Stimulated activated CD8-positive, alpha-beta memory T cell treated with anti-CD3 and anti-CD28 coated beads, Interleukin-7, amount 100 ng/mL, for 4 hours (primary cell): ENCODE measurements around the gene CCAR1.
"Not testable (repeated sequence)": the region's sequence is repeated elsewhere in the genome, so short reads cannot be mapped to it uniquely, and the experiment has no call there.

Experiments
- DNase-seq, 2 donors: peaks; one replicate each; pipeline ENCODE4 v3.0.0-alpha.2; 2020; ENCODE audit warnings: low read depth in 2 of 2

CCAR1 gene

DNA sequence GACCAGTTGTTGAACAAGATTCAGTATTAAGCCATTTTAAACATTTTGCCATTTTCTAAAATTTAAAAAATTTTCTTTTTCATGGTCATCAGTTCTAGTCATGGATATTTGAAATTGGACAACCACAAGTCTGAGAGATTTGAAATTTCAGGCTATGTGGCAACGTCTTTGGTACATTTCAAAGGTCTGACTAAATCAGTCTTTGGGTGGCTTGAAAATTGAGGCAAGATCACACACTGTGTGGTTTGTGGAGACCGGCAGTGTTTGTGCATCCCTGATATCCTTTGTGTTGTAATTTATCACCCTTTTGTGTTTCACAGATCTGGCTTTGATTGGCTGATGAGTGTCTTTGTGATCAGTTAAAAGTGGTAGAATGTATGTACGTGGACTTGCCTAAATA lies 35.7 kb downstream of the CCAR1 start:
- DNase-seq = no peak

GRCh38 chr10:68759223-68759863 lies 38.3 kb downstream of the CCAR1 start:
- DNase-seq = no peak

DNA sequence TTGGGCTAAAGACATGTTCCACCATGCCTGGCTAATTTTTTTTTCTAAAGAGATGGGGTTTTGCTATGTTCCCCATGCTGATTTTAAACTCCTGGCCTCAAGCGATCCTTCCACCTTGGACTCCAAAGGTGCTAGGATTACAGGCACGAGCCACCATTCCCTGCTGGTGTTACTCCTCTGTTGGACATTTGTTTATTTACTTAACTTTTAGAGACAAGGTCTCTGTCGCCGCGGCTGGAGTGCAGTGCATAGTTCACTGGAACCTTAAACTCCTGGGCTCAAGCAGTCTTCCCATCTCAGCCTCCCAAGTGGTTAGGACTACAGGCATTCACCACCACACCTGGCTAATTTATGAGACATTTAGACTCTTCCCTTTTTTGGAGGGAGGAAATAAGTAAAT lies 38.9 kb downstream of the CCAR1 start:
- DNase-seq = no peak

GRCh38 chr10:68767407-68767806 lies 46.4 kb downstream of the CCAR1 start:
- not testable (repeated sequence) for DNase-seq

GRCh38 chr10:68781613-68782574 lies 60.9 kb downstream of the CCAR1 start:
- DNase-seq = no peak

DNA sequence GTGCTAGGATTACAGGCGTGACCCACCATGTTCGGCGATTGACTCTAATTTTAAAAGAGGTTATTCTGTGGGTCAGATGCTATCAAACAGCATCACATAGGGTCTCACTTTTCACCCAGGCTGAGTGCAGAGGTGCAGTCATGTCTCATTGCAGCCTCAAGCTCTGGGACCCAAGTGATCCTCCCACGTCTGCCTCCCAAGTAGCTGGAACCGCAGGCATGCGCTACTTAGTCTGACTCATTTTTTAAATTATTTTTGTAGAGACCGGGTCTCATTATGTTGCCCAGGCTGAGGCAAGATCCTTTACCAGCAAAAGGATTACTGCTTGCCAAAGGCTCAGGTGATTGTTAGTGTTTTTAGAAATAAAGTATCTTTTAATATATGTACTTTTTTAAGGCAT lies 63.4 kb downstream of the CCAR1 start:
- DNase-seq = no peak

- no peak for DNase-seq
Observed at GRCh38 chr10:68787813-68788212, 66.8 kb downstream of the CCAR1 start.

DNA sequence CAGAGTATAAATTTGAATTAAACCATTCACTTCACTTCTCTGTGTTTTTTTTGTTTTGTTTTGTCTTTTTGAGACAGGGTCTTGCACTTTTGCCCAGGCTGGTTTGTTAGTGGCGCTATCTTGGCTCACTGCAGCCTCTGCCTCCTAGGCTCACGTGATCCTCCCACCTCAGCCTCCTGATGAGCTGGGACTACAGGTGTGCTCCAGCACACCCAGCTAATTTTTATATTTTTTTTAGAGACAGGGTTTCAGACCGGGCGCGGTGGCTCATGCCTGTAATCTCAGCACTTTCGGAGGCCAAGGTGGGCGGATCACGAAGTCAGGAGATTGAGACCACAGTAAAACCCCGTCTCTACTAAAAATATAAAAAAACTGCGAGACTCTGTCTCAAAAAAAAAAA lies 69.4 kb downstream of the CCAR1 start:
- no peak for DNase-seq

- no peak for DNase-seq
Observed at GRCh38 chr10:68792115-68792514, 71.1 kb downstream of the CCAR1 start.

GRCh38 chr10:68795886-68796532 lies 75.0 kb downstream of the CCAR1 start:
- DNase-seq = no peak

GRCh38 chr10:68796605-68797004 lies 75.6 kb downstream of the CCAR1 start:
- DNase-seq = no peak

DNA sequence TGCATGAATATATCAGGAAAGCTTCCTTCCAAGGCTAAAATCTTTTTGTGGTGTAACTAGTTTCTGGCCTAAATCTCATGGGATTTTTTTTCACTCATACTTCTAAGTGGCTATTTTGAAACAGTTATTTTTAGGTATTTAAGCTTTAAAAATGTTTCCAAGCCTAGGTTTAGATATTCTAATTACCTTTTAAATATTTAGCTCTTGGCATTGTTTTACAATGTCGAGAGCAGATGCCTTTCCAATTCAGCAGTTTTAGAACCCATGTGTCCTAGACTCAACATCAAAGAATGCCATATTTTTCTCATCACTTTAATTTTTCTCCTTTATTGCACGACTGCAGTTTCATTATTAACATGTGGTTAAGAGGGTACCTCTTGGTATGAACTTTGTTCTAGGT lies 79.2 kb downstream of the CCAR1 start:
- no peak for DNase-seq

- no peak for DNase-seq
Observed at GRCh38 chr10:68804692-68805091, 83.7 kb downstream of the CCAR1 start.

GRCh38 chr10:68810830-68811229 lies 89.8 kb downstream of the CCAR1 start:
- DNase-seq = not testable (repeated sequence)

DNA sequence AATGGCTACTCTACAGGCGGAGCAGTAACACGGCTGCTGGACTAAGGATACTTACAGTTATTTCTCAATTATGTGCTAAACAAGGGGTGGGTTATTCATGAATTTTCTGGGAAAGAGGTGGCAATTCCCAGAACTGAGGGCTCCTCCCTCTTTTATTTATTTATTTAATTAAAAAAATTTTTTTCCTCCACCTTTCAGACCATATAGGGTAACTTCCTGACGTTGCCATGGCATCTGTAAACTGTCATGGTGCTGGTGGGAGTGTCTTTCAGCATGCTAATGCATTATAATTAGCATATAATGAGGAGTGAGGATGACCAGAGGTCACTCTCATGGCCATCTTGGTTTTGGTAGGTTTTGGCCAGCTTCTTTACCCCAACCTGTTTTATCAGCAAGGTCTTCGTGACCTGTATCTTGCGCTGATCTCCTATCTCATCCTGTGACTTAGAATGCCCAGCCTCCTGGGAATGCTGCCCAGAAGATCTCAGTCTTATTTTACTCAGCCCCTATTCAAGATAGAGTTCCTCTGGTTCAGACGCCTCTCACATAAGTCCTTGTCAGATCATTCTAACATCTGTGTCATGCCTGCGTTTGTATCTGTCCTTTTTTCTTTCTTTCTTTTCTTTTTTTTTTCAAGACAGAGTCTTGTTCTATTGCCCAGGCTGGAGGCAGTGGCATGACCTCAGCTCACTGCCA lies 90.4 kb downstream of the CCAR1 start:
- DNase-seq = no peak

- DNase-seq = no peak
Observed at GRCh38 chr10:68812420-68812819, 91.4 kb downstream of the CCAR1 start.

GRCh38 chr10:68813559-68813958 lies 92.5 kb downstream of the CCAR1 start:
- DNase-seq = no peak

DNA sequence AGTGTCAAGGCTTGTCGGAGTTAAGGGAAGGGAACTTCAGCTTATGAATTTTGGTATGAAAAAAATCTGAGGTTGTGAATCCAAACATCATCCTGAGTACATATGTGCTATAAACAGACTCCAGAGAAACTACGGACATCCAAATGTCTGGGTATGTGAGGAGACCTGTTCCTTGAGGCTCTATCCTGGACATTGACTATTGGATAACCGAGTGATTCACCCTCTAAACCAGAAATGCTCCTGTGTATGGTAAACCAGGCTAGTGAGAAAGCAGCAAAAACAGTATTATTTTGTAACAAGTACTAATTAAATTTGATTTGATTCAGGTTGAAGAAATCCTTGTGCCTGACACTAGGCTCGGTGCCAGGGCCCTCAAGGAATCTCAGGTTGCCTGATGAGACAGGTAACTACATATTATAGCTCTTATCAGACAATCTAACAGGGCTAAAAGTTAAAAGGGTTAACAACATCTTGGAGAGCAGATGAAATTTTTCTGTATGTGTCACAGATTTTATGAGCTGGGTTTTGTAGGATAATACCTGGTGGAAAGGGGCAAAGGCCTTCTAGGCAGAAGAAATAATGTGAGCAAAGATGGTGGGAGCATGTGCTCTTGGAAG lies 95.9 kb downstream of the CCAR1 start:
- DNase-seq = no peak

- DNase-seq = not testable (repeated sequence)
Observed at GRCh38 chr10:68820359-68820758, 99.3 kb downstream of the CCAR1 start.

GRCh38 chr10:68822626-68823025 lies 101.6 kb downstream of the CCAR1 start:
- DNase-seq = not testable (repeated sequence)

GRCh38 chr10:68826764-68827591 lies 105.9 kb downstream of the CCAR1 start, which contains the start of gene STOX1:
TSS of gene STOX1 (plus strand) at chr10:68827531. CDS start at chr10:68827624, 93 bp downstream.
- DNase-seq = peak in 1 of 2 donors; percentile 58
